HS-27A (cell line): ENCODE data around the gene GABBR1.
A peak's percentile ranks its signal among the peaks of the same experiment; 100 is the strongest.

Source experiments
- DNase-seq: peaks from one replicate; pipeline ENCODE4 v3.0.0-alpha.2; 2012; ENCODE audit warnings: low read depth, missing footprints

GABBR1 gene

GRCh38 chr6:29527564-29527963, 105.4 kb downstream of the GABBR1 start:
- DNase-seq = no peak

GRCh38 chr6:29527126-29527525, 105.9 kb downstream of the GABBR1 start:
- DNase-seq = no peak

DNA sequence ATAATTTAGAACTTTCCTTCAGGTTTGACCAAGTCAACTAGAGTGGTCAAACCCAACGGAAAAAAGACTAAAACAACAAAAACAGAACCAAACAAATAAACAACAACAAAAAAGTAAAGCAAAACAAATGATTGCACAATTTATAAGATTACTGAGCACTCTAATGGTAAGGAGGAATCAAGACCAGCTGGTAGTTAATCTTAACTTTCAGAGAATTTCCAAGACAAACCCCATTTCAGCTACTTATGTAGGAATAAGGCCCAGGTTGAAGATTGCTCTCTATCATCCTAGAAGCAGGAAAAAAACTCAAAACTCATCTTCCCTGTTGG, 107.7 kb downstream of the GABBR1 start:
- no peak for DNase-seq

- no peak for DNase-seq
Measured at GRCh38 chr6:29524444-29525310, 108.3 kb downstream of the GABBR1 start.

GRCh38 chr6:29524044-29524443, 108.9 kb downstream of the GABBR1 start:
- DNase-seq = no peak

- no peak for DNase-seq
Measured at GRCh38 chr6:29522227-29522626, 110.8 kb downstream of the GABBR1 start.

DNA sequence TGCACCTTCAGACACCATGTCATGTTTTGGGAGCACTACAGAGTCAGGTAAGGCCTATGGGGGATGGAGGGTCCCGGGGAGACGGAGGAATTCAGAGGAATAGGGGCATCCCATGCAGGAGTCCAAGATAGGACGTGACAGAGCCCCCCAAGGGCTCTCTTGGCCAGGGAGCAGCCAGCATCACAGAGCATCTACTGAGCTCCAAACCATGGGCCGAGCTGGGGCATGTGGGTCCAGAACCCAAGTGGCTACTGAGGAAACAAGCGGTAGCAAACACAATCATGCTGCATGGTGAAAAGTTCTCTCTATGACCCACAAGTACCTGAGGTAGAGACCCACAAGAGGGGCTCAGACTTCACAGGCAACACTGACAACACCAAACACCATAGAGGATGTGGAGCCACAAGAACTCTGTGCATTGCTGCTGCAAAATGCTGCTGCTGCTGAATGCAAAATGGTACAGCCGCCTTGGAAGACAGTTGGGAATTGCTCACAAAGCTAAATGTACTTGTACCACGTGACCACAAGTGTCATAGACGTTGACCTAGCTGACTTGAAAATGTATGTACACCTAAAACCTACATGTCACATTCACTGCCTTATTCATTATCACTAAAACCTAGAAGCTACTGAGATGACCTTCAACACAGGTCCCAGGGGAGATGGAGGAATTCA, 111.8 kb downstream of the GABBR1 start:
- no peak for DNase-seq

GRCh38 chr6:29520232-29520631, 112.8 kb downstream of the GABBR1 start:
- no peak for DNase-seq

DNA sequence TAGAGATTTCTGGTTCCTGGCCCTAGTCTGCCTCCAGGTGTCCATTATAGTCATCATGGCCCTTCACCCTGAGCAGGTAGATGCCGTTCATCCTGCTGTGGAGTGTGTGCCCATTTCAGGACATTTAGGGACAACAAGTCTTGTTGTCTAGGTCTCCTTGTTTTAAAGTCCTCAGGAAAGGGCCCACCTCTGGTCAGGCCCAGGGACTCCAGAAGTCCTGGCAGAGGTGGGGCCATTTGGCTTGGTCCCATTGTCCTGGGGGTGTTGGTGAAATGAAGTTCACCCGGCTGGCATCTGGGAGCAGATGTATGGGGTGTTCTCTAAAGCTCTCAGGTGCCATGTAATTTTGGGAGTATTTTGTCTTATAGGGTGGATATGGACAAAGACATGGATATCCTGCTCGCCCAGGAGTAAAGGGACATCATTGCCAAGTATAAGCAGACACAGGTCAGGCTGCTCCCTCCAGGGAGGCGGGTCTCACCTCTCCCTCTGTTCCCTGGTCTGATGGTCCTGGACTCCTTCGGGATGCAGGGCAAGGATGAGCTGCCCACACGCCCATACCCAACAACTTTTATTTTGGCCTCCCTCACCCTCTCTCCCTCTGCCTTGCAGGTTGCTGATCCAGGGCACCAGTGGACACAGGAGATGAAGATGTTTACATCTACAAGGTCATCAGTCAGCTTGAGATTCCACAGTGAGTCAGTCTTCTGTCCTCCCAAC, 113.5 kb downstream of the GABBR1 start:
- no peak for DNase-seq

DNA sequence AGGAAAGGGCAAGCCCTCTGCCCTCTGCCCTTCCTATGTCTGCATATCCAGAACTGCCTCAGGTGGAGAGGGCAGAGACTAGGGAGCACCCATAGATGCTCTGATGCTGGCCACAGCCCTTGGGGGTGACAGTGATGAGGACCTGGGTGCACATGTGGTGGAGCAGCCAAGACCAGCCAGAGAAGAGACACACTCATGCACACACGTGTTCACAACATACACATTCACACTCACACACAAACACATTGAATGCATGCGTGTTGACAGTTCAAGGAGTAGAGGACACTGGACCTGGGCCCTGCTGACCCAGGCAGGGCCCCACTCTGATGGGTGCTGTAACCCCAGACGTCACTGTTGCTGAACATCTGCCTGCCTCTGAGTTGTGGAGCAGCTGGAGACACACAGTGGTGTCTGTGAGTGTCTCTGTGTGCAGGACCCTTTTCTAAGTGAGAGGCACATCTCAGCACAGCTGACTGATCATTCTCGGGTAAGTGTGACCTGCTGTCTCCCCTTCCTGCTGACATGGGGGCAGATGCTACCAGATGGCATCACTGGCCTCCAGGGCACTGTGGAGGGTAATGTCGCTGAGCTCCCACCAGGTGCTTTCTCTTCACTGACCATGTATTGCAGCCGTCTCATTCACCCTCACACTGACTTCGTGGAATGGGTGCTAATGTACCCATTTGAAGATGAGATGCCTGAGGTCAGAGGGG, 115.1 kb downstream of the GABBR1 start:
- DNase-seq = no peak

- DNase-seq = no peak
Measured at GRCh38 chr6:29517245-29517644, 115.7 kb downstream of the GABBR1 start.

GRCh38 chr6:29516108-29516507, 116.9 kb downstream of the GABBR1 start:
- peak; percentile 40 for DNase-seq

- DNase-seq = no peak
Measured at GRCh38 chr6:29510746-29511300, 122.2 kb downstream of the GABBR1 start.

- DNase-seq = no peak
Measured at GRCh38 chr6:29510202-29510601, 122.8 kb downstream of the GABBR1 start.
